Fibroblast of lung (primary cell): Measurements from ENCODE around the gene ATG10.

Source experiments
- EZH2 ChIP-seq: IDR thresholded peaks from 2 replicates; pipeline ENCODE4 v1.5.1; 2012; ENCODE audit warnings: low read length, control low read depth, mild to moderate bottlenecking; ENCODE audit errors: missing control alignments
- TF ChIP-seq, protein P1 (sequence below), 2 donors: IDR thresholded peaks in 1 of 2; conservative IDR thresholded peaks in 1 of 2; 1 replicate in 1 of 2; 2 replicates in 1 of 2; pipeline ENCODE4 v1.5.1; 2011 to 2012; ENCODE audit warnings: low read length in 2 of 2, control low read depth in 1 of 2, inconsistent platforms in 1 of 2, low read depth in 1 of 2, mild to moderate bottlenecking in 1 of 2

DNA sequence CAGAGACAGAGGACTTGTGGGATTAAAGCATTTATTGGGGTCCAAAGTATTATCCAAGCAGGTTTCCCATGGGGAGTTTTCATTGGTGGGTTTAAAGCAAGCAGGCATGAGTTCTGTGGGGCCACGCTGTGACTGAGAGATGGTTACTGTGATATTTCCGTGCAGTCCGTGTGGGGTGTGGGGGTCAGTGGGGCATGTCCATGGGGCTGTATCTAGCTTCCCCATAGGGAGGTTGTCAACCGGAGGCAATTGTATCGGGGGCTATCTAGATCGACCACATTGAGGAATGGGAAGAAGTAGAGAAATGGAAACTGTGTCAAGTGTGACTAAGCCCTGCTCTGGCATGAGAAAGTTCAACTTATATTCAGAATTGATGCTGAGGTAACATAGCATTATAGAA is 313.4 kb downstream of the ATG10 start:
- TF ChIP-seq, protein P1, sequence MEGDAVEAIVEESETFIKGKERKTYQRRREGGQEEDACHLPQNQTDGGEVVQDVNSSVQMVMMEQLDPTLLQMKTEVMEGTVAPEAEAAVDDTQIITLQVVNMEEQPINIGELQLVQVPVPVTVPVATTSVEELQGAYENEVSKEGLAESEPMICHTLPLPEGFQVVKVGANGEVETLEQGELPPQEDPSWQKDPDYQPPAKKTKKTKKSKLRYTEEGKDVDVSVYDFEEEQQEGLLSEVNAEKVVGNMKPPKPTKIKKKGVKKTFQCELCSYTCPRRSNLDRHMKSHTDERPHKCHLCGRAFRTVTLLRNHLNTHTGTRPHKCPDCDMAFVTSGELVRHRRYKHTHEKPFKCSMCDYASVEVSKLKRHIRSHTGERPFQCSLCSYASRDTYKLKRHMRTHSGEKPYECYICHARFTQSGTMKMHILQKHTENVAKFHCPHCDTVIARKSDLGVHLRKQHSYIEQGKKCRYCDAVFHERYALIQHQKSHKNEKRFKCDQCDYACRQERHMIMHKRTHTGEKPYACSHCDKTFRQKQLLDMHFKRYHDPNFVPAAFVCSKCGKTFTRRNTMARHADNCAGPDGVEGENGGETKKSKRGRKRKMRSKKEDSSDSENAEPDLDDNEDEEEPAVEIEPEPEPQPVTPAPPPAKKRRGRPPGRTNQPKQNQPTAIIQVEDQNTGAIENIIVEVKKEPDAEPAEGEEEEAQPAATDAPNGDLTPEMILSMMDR (conservative IDR thresholded peaks at IDR 0.05 in 1 of 2, IDR thresholded peaks at IDR 0.05 in 1 of 2; ENCODE audit: low read depth in 1 of 2, low read length in 2 of 2): no peak
- no peak for TF ChIP-seq EZH2
